B cell (primary cell): ENCODE results near the gene SMAD1.

ENCODE experiments used
- CTCF ChIP-seq: fragments of 200-600 bp; IDR thresholded peaks from one replicate; pipeline ENCODE4 v1.8.0; 2022; ENCODE audit warnings: antibody characterized with exemption, mild to moderate bottlenecking
- EZH2 ChIP-seq: IDR thresholded peaks from 2 replicates; pipeline ENCODE4 v1.6.1; 2012; ENCODE audit warnings: borderline replicate concordance, low read depth, mild to moderate bottlenecking, moderate library complexity, low read length; ENCODE audit not compliant: insufficient read depth, poor library complexity, severe bottlenecking

- TF ChIP-seq EZH2 (no peak), CTCF (no peak)
These were observed 39.6 kb downstream of the SMAD1 start for GRCh38 chr4:145521282-145521681.
